ENCODE data around the gene PCGF3.

The PCGF3 gene

DNA sequence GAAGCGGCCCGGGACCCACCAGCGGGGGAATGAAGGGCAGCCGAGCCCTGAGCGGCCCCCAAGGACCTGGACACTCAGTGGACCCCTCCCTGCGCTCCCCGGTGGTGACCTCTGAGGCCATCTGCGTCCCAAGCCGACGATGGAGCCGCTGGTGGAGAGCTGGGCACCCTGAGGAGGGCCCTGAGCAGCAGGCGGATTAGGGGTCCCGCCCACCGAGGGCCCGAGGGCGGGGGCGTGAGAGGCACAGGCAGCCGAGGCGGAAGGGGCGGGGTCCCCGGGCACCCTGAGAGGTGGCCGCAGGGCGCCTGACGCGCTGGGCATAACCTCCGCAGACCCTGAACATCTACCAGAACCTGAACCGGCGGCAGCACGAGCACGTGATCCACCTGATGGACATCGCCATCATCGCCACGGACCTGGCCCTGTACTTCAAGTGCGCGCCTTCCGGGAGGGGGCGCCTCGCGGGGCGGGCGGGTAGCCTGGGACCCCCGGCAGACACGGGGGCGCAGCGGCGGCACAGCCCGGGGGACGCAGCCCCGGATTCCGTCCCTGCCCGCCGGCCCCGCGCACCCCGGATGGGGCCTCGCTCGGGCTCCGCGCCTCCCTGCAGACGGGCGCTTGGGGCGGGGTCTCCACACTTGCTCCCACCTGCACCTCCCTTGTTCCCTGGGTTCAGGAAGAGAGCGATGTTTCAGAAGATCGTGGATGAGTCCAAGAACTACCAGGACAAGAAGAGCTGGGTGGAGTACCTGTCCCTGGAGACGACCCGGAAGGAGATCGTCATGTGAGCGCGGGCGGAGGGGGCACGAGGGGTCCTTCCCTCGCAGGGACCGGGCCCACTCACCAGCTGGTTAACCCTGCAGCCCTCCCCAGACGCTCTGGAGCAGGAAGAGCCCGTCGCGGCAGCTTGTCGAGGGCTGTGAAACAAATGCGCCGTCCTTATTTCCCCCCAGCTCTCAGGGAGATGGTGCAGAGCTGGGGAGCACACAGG is 41.9 kb upstream of the PCGF3 start:
- Histone ChIP-seq H3K4me1 (ENCODE audit: control insufficient read depth, insufficient read depth, low read length) (no peaks in the 10 kb centered on the region), H3K27ac (ENCODE audit: extremely low read depth, low read depth, low read length) (no peak overlapping the region), H3K36me3 (ENCODE audit: control insufficient read depth in 2 of 2, insufficient read depth in 1 of 2, low read length in 2 of 2) (no peaks in the 10 kb centered on the region), H3K9me3 (ENCODE audit: control insufficient read depth, insufficient read depth, low read depth, low read length) (no peaks in the 10 kb centered on the region), H3K4me3 (ENCODE audit: low read depth, low read length) (no peak overlapping the region)
- POLR2A ChIA-PET, result interaction anchor here (0.6 to 1.1 kb wide), 2 partner anchors 10 to 48 kb away, joined by 3 to 4 read pairs; partner anchors contain the start of genes ATP5ME and MYL5
- no peak for TF ChIP-seq ZFP41 (tag by site-specific recombination; IDR thresholded peaks at IDR 0.05; ENCODE audit: borderline replicate concordance)
- TF ChIP-seq ZNF624 (tag by site-specific recombination; IDR thresholded peaks at IDR 0.05), result no peak
- TF ChIP-seq, protein P1, sequence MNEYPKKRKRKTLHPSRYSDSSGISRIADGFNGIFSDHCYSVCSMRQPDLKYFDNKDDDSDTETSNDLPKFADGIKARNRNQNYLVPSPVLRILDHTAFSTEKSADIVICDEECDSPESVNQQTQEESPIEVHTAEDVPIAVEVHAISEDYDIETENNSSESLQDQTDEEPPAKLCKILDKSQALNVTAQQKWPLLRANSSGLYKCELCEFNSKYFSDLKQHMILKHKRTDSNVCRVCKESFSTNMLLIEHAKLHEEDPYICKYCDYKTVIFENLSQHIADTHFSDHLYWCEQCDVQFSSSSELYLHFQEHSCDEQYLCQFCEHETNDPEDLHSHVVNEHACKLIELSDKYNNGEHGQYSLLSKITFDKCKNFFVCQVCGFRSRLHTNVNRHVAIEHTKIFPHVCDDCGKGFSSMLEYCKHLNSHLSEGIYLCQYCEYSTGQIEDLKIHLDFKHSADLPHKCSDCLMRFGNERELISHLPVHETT (tag by site-specific recombination; IDR thresholded peaks at IDR 0.05), result no peak
- TF ChIP-seq KLF16 (tag by site-specific recombination; IDR thresholded peaks at IDR 0.05), result no peak
- TF ChIP-seq, protein P2, sequence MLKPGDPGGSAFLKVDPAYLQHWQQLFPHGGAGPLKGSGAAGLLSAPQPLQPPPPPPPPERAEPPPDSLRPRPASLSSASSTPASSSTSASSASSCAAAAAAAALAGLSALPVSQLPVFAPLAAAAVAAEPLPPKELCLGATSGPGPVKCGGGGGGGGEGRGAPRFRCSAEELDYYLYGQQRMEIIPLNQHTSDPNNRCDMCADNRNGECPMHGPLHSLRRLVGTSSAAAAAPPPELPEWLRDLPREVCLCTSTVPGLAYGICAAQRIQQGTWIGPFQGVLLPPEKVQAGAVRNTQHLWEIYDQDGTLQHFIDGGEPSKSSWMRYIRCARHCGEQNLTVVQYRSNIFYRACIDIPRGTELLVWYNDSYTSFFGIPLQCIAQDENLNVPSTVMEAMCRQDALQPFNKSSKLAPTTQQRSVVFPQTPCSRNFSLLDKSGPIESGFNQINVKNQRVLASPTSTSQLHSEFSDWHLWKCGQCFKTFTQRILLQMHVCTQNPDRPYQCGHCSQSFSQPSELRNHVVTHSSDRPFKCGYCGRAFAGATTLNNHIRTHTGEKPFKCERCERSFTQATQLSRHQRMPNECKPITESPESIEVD (tag by site-specific recombination; IDR thresholded peaks at IDR 0.05), result no peak
- TF ChIP-seq, protein P3, sequence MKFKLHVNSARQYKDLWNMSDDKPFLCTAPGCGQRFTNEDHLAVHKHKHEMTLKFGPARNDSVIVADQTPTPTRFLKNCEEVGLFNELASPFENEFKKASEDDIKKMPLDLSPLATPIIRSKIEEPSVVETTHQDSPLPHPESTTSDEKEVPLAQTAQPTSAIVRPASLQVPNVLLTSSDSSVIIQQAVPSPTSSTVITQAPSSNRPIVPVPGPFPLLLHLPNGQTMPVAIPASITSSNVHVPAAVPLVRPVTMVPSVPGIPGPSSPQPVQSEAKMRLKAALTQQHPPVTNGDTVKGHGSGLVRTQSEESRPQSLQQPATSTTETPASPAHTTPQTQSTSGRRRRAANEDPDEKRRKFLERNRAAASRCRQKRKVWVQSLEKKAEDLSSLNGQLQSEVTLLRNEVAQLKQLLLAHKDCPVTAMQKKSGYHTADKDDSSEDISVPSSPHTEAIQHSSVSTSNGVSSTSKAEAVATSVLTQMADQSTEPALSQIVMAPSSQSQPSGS (tag by site-specific recombination; IDR thresholded peaks at IDR 0.05; ENCODE audit: low read depth), result no peak
- no peak for TF ChIP-seq ZNF791 (tag by site-specific recombination; IDR thresholded peaks at IDR 0.05)
- TF ChIP-seq, protein P4, sequence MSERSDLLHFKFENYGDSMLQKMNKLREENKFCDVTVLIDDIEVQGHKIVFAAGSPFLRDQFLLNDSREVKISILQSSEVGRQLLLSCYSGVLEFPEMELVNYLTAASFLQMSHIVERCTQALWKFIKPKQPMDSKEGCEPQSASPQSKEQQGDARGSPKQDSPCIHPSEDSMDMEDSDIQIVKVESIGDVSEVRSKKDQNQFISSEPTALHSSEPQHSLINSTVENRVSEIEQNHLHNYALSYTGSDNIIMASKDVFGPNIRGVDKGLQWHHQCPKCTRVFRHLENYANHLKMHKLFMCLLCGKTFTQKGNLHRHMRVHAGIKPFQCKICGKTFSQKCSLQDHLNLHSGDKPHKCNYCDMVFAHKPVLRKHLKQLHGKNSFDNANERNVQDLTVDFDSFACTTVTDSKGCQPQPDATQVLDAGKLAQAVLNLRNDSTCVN (tag by site-specific recombination; optimal IDR thresholded peaks at IDR 0.05), result no peak
- no peak for TF ChIP-seq ZNF404 (tag by site-specific recombination; IDR thresholded peaks at IDR 0.05)
- TF ChIP-seq ZNF23 (tag by site-specific recombination; IDR thresholded peaks at IDR 0.05; ENCODE audit: borderline replicate concordance), result no peak
- TF ChIP-seq, protein P5, sequence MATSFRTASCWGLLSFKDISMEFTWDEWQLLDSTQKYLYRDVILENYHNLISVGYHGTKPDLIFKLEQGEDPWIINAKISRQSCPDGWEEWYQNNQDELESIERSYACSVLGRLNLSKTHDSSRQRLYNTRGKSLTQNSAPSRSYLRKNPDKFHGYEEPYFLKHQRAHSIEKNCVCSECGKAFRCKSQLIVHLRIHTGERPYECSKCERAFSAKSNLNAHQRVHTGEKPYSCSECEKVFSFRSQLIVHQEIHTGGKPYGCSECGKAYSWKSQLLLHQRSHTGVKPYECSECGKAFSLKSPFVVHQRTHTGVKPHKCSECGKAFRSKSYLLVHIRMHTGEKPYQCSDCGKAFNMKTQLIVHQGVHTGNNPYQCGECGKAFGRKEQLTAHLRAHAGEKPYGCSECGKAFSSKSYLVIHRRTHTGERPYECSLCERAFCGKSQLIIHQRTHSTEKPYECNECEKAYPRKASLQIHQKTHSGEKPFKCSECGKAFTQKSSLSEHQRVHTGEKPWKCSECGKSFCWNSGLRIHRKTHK (tag by site-specific recombination; IDR thresholded peaks at IDR 0.05), result no peak
- TF ChIP-seq YY1 (tag by site-specific recombination; IDR thresholded peaks at IDR 0.05), result no peak
- TF ChIP-seq ZNF184 (tag by site-specific recombination; IDR thresholded peaks at IDR 0.05), result no peak
- TF ChIP-seq, protein P6, sequence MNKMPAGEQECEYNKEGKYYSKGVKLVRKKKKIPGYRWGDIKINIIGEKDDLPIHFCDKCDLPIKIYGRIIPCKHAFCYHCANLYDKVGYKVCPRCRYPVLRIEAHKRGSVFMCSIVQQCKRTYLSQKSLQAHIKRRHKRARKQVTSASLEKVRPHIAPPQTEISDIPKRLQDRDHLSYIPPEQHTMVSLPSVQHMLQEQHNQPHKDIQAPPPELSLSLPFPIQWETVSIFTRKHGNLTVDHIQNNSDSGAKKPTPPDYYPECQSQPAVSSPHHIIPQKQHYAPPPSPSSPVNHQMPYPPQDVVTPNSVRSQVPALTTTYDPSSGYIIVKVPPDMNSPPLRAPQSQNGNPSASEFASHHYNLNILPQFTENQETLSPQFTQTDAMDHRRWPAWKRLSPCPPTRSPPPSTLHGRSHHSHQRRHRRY (tag by site-specific recombination; IDR thresholded peaks at IDR 0.05), result no peak
- TF ChIP-seq ZNF2 (tag by site-specific recombination; IDR thresholded peaks at IDR 0.05), result no peak
- TF ChIP-seq ZNF354C (tag by site-specific recombination; IDR thresholded peaks at IDR 0.05; ENCODE audit: borderline replicate concordance, low read depth), result no peak
- no peak for TF ChIP-seq ZNF530 (tag by site-specific recombination; IDR thresholded peaks at IDR 0.05; ENCODE audit: low read depth)
- no peak for TF ChIP-seq ZBTB17 (tag by site-specific recombination; IDR thresholded peaks at IDR 0.05)
- TF ChIP-seq ZEB2 (tag by site-specific recombination; IDR thresholded peaks at IDR 0.05), result no peak
- CTCF ChIA-PET, result no interaction called here
